Left renal pelvis (tissue), 4 donors: Measurements from ENCODE around the gene CLSTN2. TPM values are rescaled to one million over a fixed set of nuclear protein-coding genes. Genes with fewer than 3 reads are reported as not detected.
A peak's percentile ranks its signal among the peaks of the same experiment; 100 is the strongest.
"Not testable (repeated sequence)": the region's sequence is repeated elsewhere in the genome, so short reads cannot be mapped to it uniquely, and the experiment has no call there.

Experiments
- DNase-seq, 4 donors: peaks; one replicate each; pipeline ENCODE4 v3.0.0-alpha.2; 2013; ENCODE audit warnings: low read depth in 4 of 4, low spot score in 3 of 4
- polyA plus RNA-seq, 4 donors: library from polyadenylated mRNA; unstranded; fragments of 120-200 nt; gene quantifications; one replicate each; pipeline ENCODE4 v1.2.1, GENCODE V29; 2013; ENCODE audit not compliant: insufficient read length in 4 of 4

CLSTN2 gene
- polyA plus RNA-seq, 4 donors = 1.1 to 6.1 (median 2.1) TPM

DNA sequence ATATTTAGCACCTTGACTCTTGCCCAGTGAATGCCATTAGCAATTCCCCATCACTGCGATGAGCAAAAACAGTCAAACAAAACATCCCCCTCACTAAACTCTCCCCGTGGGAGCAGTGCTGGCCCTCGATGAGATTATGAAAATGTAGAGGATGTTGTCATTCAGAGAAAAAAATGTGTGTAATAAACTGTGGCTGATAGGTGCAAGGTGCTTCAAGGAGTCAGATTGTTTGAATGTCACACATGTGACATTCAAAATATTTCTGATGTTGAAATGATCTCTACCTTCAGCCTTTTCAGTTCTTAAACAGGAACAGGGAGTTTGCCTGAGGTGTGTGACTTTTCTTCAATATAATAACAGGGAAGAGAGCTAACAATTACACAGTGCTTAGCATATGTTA is 461.1 kb downstream of the CLSTN2 start:
- no peak for DNase-seq

DNA sequence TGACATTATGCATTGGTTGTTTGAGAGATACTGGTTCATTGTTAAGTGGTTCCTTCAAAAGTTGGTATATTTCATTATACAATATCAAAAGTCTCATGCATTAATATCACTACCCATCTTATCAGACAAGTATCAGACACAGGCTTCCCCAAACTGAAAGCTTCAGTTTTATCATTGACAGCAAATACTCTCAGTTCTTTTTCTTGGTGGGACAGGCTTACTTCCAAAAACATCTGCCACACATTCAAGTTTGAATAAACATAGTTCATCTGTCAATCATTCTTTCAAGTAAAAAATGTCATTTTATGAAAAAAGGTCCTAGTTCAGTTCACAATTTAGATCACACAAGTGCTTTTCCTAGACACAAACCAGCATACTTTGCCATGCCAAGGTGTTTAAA is 462.9 kb downstream of the CLSTN2 start:
- no peak for DNase-seq

DNA sequence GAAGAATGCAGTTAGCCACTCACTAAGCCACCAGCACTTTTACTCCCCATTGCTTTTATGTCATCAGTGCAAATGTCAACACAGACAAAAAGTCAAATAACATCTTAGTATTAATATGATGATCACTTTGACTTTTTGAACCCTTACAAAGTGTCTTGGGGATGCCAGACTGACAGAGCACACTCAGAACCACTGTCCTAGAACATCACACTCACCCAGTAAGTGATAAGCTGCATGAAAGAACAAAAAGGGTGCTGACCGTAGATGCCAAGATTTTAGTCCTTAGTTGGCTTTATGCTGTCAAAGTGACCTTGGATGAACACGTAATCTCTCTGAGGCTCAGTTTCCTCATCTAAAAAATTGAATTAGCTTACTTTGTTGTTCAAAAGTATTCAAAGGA is 463.4 kb downstream of the CLSTN2 start:
- no peak for DNase-seq

DNA sequence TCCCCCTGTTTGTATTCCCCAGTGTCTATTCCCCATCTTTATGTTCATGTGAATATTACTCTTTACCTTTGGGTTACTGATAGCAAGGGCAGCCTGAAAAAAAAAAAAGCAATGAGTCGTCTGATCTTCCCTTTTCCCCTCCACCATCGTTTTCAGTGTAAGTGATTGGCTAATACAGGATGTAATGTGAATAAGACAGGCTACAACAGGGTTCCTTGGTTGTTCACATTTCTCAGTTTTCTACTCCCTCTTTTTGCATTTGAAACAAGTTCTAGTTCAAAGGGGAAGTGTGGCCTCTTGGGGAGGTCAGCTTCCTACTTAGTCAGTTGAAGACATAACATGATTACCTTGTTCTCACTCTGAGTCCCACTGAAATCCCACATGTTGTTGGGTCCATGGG is 464.9 kb downstream of the CLSTN2 start:
- DNase-seq = no peak

DNA sequence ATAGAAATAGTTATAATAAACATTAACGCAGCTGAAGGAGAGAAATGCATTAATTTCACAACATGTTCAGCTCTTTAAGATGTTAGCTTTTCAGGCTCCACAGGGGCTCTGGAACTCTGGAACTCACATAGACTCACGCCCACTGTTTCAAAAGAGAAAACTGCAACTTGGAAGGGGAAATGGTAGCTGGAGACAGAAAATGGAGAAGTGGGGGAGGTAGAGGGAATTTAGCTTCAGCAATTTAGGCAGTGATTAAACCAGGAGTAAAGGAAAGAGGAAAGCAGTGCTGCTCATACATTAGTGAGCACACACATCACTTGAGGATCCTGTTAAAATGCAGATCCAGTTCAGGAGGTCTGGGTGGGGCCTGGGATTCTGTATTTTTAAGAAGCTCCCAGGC is 468.1 kb downstream of the CLSTN2 start:
- no peak for DNase-seq

DNA sequence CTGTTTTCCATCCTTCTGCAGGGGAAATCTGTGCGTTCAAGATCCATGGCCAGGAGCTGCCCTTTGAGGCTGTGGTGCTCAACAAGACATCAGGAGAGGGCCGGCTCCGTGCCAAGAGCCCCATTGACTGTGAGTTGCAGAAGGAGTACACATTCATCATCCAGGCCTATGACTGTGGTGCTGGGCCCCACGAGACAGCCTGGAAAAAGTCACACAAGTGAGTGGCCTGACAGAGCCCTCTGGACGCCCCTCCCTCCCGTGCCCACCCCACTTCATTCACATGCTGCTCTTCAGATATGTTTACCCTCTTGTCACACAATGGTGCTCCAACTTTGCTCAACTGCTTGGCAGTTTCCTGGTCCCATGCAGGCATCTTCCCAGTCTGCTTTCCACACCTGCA is 468.6 kb downstream of the CLSTN2 start:
- no peak for DNase-seq

DNA sequence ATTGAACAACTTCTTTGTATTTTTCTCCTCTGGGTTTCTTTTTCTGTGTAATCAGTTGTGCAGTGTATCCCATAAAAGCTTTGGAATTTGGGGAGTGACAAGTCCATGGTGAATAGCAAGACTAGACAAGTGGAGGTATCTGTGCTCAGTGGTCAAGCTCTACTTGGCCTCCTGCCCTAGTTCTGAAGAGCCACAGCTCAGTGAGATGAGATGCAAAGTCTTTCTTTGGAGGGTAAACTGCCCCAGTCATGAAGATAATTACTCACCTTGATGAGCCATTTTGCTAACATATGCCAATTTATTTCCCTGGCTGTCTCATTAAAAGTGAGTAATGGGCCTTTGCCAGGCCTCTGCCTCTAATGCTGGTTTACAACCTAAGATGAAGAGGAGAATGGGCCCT is 471.7 kb downstream of the CLSTN2 start:
- no peak for DNase-seq

DNA sequence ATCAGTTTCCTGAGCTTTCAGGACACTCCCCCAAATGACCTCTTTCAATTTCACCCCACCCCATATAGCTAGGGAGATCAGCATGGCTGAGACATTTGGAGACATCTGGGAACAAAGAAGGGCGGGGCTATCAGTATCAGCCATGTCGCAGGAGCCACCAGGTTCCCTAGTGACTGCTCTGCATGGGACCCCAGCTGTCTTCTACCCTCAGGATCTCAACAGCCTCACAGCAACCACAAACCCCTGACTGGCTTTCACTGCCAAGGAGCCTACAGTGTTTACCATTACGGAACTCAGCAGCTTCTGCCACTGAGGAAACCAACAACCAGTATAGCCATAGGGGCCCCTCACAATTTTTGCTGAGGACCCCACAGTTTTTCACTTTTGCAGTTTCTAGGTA is 473.3 kb downstream of the CLSTN2 start:
- DNase-seq = no peak

DNA sequence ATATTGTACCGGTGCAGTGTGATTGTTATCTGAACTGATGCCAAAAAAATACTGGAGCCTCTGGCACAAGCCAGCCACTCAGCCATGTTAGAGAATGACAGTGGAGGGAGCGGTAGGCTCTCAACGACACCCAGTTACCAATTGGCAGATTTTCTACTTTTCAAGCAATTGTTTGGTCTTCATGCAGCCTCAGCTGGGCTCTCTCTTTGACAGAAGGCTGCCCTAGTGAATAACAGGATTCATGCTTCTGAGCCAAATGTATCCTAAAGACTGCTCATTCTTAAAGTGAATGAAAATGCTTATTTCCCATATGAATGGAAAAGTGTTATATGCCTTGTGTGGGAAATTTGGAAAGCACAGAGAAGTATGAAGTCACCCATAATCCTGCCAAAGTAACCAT is 481.7 kb downstream of the CLSTN2 start:
- DNase-seq = no peak

DNA sequence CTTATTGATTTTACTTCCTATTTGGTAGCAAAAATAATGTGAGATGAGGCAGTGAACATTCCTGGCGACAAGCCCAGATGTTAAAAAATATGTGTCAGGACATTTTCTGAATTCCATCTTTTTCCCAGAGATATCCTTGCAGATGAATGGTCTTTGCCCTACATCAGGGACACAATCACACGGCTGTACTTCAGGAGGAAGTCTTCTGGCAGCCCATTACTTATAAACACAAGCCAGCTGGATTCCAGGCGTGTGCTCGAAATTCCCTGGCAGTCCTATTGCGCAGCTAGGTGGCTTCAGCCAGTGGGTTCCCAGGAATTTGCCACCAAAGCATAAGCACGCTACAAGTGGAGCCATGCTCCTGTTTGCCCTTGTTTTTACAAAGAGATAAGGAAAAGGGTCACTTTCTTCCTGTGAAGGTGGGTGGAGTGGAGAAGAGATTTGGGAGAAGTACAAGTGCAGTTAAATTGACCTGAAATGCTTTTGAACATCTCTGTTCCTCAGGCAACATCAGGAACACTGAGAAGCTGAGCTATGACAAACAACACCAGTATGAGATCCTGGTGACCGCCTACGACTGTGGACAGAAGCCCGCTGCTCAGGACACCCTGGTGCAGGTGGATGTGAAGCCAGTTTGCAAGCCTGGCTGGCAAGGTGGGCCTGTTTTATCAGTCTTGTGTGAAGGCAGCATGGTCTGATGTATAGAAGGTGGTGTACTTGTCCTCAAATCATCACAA is 485.8 kb downstream of the CLSTN2 start:
- DNase-seq = peak in 3 of 4 donors; percentile 12 to 17 (median 14)

DNA sequence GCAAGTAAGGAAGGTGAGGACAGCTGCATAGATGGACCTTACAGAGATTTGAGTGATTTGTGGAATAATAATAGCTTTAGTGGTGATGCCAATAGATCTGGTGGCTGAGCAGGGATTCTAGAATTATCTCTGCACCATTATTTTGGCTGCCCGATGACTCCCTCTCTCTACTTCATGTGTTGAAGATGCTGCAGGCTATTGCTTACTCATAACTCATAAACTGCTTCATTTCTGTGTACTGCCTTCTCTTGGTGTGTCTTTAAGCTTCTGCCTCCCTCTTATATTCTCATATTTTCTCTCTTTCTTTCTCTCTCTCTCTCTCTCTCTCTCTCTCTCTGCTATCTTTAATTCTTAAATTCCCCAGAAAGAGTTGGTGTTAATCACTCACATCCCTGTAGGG is 486.9 kb downstream of the CLSTN2 start:
- DNase-seq = no peak

DNA sequence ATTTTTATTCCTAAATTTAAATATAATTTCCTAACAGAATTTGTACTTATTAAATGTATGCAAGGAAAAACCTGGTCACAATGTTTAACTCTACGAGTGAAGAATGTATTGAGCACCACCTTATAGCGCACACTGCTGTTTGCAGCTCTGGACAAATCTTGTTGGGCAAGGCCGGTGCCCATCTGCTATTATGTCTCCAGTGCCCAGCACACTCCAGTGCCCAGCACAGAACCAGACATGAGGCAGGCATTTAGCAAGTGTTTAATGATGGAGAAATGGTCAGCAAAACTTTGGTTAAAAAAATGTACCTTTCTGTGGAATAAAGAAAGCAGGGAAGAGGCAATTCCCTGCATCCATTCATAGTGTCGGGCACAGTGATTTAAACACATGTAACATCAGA is 488.2 kb downstream of the CLSTN2 start:
- DNase-seq = no peak

DNA sequence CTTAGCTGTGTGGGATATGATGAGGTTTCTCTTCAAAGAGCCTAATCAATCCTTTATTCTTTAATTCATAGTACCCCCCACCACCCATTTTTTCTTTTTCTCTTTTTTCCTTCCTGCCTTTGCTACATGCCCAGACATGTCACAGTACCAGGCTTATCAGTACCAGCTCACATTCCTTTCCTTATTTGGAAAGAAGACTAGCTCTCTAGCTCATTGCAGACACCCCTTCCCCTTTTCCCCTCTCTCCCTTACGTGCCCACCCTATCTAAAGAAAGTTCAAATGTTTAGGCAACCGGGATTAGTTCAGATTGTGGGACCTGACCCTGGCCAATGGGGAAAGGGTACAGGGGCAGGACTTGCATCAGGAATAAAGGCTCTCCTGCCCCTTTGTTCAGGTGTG is 488.6 kb downstream of the CLSTN2 start:
- DNase-seq = not testable (repeated sequence)

DNA sequence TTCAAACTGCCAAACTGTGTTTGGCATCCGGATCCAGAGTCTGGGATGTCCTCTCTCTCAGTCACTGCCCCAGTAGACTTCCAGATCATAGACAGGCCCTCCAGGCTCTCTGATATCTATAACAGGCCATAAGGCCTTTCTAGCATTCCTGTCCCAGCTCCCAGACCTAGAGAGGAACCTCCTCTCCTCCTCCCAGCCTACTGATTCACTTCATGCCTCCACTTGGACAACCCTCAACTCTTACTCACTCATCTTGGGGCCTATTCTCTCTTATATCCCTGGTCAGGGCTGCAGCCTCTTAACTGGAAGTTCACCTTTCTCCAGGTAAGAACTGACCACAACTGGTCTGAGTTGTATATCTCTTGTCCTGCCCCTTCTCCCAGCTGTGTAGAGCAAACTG is 489.2 kb downstream of the CLSTN2 start:
- no peak for DNase-seq

DNA sequence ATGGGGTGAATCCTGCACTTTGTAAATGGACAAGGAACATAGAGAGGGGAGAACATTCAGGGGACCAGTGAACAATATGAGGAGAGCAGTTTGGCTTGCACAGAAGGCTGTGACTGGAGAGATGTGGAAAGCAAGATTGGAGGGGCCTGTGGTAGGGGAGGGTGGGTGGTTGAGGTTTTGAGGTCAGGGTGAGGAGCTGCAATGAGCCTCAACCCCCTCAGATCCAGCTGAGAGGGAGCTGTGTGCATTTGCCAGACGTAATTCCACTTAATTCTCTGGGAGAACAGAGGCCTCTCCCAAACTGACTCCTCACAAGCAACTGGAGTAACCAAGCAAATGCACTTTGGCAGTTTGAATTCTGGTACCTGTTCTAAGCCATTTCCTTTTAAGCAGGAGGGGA is 489.7 kb downstream of the CLSTN2 start:
- no peak for DNase-seq

DNA sequence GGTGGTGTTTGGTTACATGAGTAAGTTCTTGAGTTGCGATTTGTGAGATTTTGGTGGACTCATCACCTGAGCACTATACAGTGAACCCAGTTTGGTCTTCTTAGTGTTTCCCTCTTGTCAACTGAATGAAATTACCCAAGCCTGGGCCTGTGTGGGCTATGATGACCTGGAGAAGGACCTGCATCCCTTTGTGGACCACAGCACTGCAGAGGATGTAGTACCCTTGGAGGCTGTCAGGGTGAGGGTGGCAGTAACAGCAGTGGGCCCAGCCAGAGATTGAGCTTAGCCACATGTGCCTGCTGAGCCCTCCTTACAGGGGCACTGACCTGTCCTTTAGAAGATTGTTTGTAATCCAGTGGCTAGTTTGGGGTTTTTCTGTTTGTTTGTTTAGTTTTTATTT is 492.8 kb downstream of the CLSTN2 start:
- no peak for DNase-seq

DNA sequence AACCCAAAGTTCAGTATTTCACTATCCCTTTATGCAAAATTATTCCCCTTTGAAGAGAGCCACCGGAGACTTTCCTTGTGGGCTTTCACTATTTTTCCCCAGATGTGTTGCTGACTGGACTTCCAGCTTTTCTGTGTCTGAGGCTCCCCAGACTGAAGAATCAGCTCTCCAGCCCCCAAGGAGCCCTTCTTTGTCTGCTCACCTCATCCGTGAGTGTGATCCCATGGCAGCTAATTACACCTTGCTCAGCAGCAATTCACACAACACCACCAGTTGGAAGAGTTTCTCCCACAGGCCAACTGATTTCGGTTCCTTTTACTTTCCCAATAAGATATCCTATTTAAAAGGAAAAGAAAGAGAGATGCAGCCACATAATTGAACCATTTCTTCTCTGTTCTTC is 493.4 kb downstream of the CLSTN2 start:
- DNase-seq = no peak

DNA sequence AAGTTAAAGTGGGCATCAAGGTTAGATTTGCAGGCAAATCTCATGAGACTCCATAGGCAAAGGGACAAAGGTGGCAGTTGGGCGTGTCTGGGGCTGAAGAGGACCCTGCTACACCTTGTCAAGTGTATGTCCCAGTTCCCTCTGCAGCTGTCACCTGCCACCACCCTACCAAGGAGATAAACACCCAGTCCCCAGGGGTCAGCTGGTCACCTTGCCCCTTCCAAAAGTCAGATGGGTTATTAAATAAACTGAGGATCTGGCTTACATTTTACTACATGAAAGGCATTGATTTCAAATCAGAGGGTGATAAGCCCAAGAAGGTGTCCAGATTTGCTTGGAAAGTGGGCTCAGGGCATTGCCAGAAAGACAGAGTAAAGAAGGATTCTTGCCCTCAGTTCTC is 494.8 kb downstream of the CLSTN2 start:
- no peak for DNase-seq

DNA sequence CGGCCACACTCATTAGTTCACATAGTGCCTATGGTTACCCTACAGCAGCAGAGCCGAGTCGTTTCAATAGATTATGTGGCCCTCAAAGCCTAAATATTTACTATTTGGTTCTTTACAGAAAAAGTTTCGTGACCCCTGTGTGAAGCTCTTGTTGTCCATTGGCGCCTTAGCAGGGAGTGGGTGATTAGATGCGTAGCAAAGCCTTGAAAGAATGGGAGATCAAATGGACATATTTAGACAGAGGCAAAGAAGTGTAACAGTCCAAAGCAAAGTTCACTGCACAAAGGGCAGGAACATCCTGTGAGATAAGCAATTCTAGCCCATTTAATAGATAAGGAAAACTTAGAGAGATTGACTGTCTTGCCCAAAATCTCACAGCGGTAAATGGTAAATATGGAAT is 495.5 kb downstream of the CLSTN2 start:
- DNase-seq = no peak

DNA sequence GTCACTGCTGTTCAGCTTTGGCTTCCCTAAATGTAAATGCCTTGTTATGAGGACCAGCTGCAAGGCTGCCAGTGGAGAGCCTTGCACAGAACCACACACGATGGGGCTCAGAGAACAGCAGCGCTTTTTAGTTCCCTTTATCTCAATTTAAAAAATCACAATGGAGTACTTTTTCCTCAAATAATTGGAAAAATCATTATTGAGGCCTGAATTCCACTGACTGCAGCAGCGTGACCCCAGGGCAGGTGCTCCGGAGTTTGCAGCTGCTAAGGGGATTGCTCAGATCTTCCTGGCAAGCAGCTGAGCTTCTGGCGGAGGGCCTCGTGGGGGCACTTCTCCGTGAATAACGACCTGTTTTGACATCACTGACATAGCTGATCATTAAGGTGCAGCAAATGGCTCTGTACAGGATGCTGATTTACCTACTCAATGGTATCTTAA is 497.3 kb downstream of the CLSTN2 start:
- peak in 1 of 4 donors; percentile 19 for DNase-seq

DNA sequence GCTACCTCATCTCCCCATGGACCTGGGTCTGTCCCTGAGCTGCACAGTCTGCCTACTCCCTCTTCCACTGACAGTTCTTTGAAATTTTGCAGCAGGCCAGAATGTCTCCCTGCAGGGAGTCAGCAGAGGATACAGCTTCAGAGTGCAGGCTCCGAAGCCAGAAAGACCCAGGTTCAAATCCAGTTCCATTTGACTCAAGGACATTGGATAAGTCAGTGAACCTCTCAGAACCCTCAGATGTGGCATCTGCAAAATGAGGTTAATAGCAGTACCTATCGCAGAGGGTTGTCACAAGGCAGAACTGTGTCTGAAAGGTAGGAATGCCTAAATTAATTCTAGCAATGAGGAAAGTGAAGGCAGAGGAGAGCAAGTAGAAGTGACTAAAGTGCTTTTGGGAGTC is 498.4 kb downstream of the CLSTN2 start:
- no peak for DNase-seq

DNA sequence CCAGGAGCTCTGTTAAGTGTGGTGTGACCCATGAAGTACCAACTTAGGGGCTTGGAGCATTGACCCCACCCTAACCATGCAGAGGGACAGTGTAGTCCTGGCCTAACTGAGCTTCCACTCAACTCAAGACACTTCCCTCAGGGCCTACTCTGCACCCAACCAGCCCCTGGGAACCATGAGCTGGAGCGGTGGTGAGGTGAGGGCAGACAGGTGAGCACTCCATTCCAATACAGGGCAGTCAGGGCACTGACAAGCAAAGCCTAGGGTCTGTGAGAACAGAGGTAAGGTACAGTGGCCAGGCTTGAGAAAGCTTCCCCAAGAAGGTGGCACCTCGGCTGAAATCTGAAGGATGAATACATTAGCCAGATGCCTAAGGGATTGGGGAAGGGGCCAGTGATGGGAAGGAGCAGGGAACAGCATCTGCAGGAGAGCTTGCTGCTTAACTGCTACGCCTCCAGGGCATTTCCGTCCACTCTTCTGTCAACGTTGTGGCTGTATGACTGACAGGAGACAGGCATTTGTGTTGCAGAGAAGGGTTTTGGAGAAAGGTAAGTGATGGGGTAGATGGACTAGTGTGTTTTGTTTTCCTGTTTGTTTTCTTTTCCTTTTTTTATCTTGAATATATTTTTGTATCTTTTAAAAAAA is 499.4 kb downstream of the CLSTN2 start:
- DNase-seq = no peak

DNA sequence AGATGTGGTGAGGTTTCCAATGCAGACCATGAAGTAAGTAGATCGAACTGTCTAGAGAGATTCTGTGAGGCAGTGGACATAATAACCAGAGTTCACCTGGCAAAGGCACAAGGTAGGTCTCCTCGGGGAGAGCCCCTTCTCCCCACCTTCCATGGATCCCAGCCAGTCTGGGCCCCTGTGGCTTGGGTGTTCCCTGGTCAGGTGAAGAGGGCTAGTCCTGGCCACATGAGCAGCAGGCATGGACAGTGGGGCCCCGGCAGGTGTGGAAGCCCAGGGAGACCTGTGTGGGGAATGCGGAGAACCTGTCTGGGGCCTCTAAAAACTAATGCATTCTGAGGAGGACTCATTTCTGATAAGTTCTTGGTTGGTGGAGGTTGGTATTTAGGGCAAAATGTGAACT is 501.4 kb downstream of the CLSTN2 start:
- no peak for DNase-seq
